IPS-20b (cell line): ENCODE data around the gene PLCB4.
A peak's percentile ranks its signal among the peaks of the same experiment; 100 is the strongest.
"Not testable (repeated sequence)": the region's sequence is repeated elsewhere in the genome, so short reads cannot be mapped to it uniquely, and the experiment has no call there.

ENCODE experiments used
- H3K27ac ChIP-seq: one replicate; pipeline ENCODE4 v1.5.1; 2013; ENCODE audit warnings: low read length
- H3K27me3 ChIP-seq: 2 replicates; pipeline ENCODE4 v1.6.1; 2013; ENCODE audit warnings: mild to moderate bottlenecking, low read length, inconsistent platforms; ENCODE audit not compliant: insufficient read depth
- H3K36me3 ChIP-seq: 2 replicates; pipeline ENCODE4 v1.6.1; 2013; ENCODE audit warnings: low read depth, mild to moderate bottlenecking, inconsistent platforms, low read length, moderate library complexity; ENCODE audit not compliant: insufficient read depth
- H3K4me1 ChIP-seq: 2 replicates; pipeline ENCODE4 v1.6.1; 2013; ENCODE audit warnings: mild to moderate bottlenecking, control low read depth, inconsistent platforms, low read length, moderate library complexity; ENCODE audit not compliant: insufficient read depth
- H3K4me3 ChIP-seq: 2 replicates; pipeline ENCODE4 v1.5.1; 2013; ENCODE audit warnings: mild to moderate bottlenecking, low read length, inconsistent platforms
- H3K9ac ChIP-seq: 2 replicates; pipeline ENCODE4 v1.6.1; 2013; ENCODE audit warnings: low read depth, mild to moderate bottlenecking, inconsistent platforms, low read length, moderate library complexity
- H3K9me3 ChIP-seq: 2 replicates; pipeline ENCODE4 v1.6.1; 2013; ENCODE audit warnings: mild to moderate bottlenecking, low read depth, low read length, inconsistent platforms; ENCODE audit not compliant: insufficient read depth

The PLCB4 gene

DNA sequence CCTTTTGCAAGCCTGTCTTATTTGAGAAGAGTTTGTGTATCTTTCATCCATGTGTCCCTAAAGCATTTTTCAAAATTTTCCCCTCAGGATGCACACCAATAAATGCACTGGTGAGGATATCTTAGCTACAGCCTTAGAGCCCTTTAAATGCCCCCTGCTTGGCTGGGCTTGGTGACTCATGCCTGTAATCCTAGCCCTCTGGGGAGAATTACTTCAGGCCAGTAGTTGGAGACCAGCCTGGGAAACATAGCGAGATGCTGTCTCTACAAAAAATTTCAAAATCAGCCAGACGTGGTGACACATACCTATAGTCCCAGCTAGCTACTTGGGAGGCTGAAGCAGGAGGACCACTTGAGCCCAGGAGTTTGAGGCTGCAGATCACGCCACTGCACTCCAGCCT is 33.8 kb upstream of the PLCB4 start:
- Histone ChIP-seq H3K27me3 (no peaks in the 10 kb centered on the region), H3K4me1 (no peaks in the 10 kb centered on the region), H3K4me3 (no peak overlapping the region), H3K9ac (no peak overlapping the region), H3K9me3 (no peaks in the 10 kb centered on the region), H3K36me3 (no peaks in the 10 kb centered on the region), H3K27ac (no peak overlapping the region)

DNA sequence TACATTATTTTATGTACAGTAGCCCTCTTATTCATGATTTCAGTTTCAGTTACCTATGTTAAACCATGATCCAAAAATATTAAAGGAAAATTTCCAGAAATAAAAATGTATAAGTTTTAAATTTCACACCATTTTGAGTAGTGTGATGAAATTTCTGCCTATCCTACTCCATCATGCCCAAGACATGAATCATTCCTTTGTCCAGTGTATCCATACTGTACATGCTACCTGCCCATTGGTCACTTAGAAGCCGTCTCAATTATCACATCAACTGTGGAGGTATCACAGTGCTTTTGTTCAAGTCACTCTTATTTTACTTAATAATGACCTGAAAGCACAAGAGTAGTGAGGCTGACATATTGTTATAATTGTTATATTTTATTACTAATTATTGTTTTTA is 32.3 kb upstream of the PLCB4 start:
- Histone ChIP-seq H3K27ac (no peak overlapping the region), H3K4me3 (no peak overlapping the region), H3K4me1 (no peaks in the 10 kb centered on the region), H3K36me3 (no peaks in the 10 kb centered on the region), H3K27me3 (no peaks in the 10 kb centered on the region), H3K9ac (no peak overlapping the region), H3K9me3 (no peaks in the 10 kb centered on the region)

DNA sequence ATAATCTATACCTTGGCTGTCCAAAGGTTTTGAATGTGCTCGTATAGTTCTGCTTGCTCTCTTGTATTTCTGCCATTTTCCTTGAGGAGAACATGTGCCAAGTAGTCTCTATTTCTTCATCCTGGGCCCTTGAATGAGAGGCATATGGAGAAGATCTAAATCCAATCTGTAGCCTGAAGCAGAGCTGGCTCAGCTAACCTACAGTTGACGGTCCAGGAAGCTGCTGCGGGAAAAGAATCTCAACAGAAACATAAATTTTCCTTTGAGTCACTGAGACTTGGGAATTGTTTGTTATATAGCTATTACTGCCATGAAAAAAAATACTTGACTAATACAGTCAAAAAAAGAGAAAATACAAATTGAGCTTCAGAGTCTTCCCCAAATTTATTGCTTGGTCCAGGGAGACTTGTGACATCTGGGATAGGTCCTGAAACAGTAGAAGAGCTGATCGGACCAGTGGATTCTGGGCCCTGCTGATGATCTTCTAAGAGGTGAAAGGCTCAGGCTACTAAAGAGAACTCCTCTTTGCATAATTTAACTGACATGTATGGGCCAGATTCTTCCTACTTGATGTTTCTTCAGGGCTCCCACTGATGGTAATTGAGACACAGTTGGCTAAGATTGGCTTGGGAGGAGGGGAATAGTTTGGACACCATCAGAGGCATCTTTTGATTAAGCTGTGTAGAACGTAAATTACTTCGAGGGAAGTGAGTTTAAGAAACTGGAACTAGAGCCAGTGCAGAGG is 29.9 kb upstream of the PLCB4 start:
- Histone ChIP-seq H3K27me3 (no peaks in the 10 kb centered on the region), H3K4me1 (no peaks in the 10 kb centered on the region), H3K9ac (no peak overlapping the region), H3K4me3 (no peak overlapping the region), H3K9me3 (no peaks in the 10 kb centered on the region), H3K27ac (no peak overlapping the region), H3K36me3 (no peaks in the 10 kb centered on the region)

DNA sequence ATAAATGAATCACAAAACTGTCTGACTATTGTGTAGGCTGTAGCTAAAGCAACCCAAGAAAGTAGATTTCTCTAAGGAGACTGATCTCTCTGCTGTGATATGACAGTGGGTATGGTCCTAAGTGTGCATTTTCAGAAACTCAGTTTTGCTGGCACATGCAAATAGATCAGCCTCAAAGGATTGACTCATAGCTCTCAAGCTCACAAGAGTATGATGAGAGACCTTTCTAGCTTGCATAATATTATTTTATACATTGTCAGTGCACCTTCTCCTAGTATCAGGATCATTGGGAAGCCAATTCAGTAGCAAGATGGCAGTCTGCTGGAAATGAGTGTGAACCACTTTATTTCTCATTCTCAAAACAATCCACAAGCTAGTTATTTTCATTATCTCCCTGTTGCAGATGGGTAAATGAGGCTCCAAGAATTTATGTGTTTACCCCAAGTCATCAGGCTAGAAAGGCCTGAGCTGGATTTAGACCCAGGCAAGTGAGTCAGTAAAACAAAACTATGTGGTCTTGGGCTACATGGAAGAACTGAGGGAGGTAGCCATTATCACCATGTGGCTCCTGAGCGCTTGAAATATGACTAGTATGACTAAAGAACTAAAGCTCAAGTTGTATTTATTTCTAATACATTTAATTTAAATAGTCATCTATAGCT is 27.9 kb upstream of the PLCB4 start:
- H3K4me3 ChIP-seq, result no peak overlapping the region
- no peaks in the 10 kb centered on the region for H3K4me1 ChIP-seq
- no peak overlapping the region for H3K27ac ChIP-seq
- H3K36me3 ChIP-seq, result no peaks in the 10 kb centered on the region
- no peaks in the 10 kb centered on the region for H3K27me3 ChIP-seq
- H3K9ac ChIP-seq, result no peak overlapping the region
- no peaks in the 10 kb centered on the region for H3K9me3 ChIP-seq

DNA sequence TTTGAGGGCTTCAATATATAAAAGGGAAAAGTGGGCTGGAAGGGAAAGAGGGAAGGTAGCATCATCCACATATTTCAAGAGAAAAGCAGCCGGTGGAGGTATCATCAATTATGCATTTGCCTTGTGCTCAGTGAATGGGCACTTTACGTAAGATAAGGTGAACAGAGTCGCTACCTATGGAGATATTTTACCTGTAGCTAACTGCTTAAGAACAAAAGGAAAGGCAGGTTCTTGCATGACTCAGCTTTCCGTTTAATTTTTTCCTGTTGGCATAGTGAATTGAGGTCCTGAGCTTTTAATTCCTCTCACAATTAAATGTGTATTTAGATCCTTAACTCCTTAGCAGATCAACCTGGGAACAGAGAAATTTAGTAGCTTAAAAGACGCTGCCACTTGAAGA is 25.5 kb upstream of the PLCB4 start:
- H3K27me3 ChIP-seq, result no peaks in the 10 kb centered on the region
- no peaks in the 10 kb centered on the region for H3K4me1 ChIP-seq
- 0 out of 2 replicates have a peak overlapping the region, but pooled peaks have one; percentile 15 for H3K9ac ChIP-seq
- H3K9me3 ChIP-seq, result no peaks in the 10 kb centered on the region
- H3K4me3 ChIP-seq, result no peak overlapping the region
- no peak overlapping the region for H3K27ac ChIP-seq
- no peaks in the 10 kb centered on the region for H3K36me3 ChIP-seq

DNA sequence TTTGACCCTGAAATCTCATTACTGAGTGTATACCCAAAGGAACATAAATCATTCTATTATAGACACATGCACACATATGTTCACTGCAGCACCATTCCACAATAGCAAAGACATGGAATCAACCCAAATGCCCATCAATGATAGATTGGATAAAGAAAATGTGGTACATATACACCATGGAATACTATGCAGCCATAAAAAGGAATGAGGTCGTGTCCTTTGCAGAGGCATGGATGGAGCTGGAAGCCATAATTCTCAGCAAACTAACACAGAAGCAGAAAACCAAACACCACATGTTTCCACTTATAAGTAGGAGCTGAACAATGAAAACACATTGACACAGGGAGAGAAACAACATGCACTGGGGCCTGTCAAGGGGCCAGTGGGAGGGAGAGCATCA is 21.0 kb upstream of the PLCB4 start:
- not testable (repeated sequence) for H3K27me3 ChIP-seq, H3K4me3 ChIP-seq, H3K27ac ChIP-seq, H3K4me1 ChIP-seq, H3K36me3 ChIP-seq, H3K9me3 ChIP-seq, H3K9ac ChIP-seq

DNA sequence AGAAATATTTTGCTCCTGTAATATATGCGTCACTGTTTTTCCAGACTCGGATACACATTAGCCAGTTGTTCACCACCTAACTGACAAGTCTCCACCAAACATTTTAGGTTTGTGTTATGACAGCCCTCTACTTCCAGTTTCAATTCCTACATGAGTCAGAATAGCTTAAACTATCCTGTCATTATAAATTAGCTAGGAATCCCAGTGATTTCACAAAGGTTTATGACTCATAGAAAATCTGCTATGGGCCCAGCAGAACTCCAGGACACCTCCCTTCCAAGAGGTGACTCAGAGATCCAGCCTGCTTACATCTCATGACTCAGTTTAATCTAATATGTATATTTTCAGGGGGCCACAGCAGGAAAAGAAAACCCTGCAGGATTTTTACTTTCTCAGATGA is 17.4 kb upstream of the PLCB4 start:
- H3K36me3 ChIP-seq, result no peaks in the 10 kb centered on the region
- no peak overlapping the region for H3K27ac ChIP-seq
- no peak overlapping the region for H3K9ac ChIP-seq
- H3K9me3 ChIP-seq, result peaks cover 6% of the 10 kb centered on the region
- H3K4me1 ChIP-seq, result 0 out of 2 replicates have a peak, but pooled peaks cover 4% of the 10 kb centered on the region
- no peaks in the 10 kb centered on the region for H3K27me3 ChIP-seq
- no peak overlapping the region for H3K4me3 ChIP-seq

DNA sequence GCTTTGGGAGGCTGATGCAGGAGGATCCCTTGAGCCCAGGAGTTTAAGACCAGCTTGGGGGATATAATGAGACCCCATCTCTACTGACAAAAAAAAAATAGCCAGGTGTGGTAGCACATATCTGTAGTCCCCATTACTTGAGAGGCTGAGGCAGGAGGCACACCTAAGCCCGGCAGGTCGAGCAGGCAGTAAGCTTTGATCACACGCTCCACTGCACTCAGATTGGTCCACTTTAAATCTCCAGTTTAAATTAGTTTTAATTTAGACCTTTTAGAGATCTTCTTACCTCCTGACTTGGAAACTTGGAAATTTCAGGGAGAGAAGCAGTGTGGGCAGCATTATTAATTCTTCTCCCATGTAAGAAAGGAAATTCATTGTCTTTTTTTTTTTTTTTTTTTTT is 16.8 kb upstream of the PLCB4 start:
- H3K9me3 ChIP-seq, result peaks cover 6% of the 10 kb centered on the region
- 0 out of 2 replicates have a peak, but pooled peaks cover 4% of the 10 kb centered on the region for H3K4me1 ChIP-seq
- H3K4me3 ChIP-seq, result no peak overlapping the region
- no peak overlapping the region for H3K27ac ChIP-seq
- no peak overlapping the region for H3K9ac ChIP-seq
- no peaks in the 10 kb centered on the region for H3K27me3 ChIP-seq
- no peaks in the 10 kb centered on the region for H3K36me3 ChIP-seq

DNA sequence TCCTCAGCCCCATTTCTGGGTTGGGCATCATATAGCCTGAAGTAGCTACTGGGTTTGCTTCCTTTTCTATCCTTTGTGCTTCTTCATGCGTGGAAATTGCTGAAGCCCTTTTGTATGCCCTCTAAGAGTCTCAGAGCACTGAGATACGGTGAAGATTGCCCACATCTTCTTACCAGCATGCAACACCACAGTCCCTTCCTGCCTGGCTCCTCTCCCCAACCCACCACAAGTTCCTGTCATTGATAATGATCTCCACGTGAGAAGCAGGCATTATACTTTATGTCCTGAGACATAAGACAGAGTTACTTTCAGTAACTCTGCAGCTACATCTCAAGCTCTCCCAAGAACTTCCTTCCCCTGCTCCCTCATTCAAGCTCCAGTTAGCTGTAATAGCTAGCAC is 15.8 kb upstream of the PLCB4 start:
- H3K36me3 ChIP-seq, result no peaks in the 10 kb centered on the region
- no peak overlapping the region for H3K9ac ChIP-seq
- H3K27ac ChIP-seq, result no peak overlapping the region
- no peaks in the 10 kb centered on the region for H3K27me3 ChIP-seq
- no peak overlapping the region for H3K4me3 ChIP-seq
- peaks cover 6% of the 10 kb centered on the region for H3K9me3 ChIP-seq
- 0 out of 2 replicates have a peak, but pooled peaks cover 4% of the 10 kb centered on the region for H3K4me1 ChIP-seq

DNA sequence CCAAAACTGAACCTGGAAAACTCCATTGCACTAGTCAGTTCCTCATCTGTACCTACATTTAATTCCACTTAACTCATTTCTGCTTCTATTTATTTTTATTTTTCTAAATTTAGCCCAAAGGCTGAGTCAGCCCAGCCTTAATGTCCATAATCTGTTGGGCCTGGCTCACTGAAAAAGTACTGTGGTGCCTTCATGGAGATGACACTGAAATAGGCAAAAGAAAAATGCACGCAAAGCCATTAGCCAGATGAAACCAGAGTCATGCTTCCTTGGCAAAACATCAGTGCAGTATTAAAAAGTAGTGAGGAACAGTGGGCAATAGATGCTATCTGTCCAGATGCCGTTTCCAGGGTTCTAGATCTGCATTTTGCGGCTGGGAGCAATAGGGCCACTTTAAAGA is 14.7 kb upstream of the PLCB4 start:
- no peak overlapping the region for H3K9ac ChIP-seq
- peaks cover 3% of the 10 kb centered on the region for H3K9me3 ChIP-seq
- H3K27me3 ChIP-seq, result no peaks in the 10 kb centered on the region
- H3K4me3 ChIP-seq, result no peak overlapping the region
- H3K27ac ChIP-seq, result no peak overlapping the region
- H3K36me3 ChIP-seq, result no peaks in the 10 kb centered on the region
- 0 out of 2 replicates have a peak, but pooled peaks cover 4% of the 10 kb centered on the region for H3K4me1 ChIP-seq

DNA sequence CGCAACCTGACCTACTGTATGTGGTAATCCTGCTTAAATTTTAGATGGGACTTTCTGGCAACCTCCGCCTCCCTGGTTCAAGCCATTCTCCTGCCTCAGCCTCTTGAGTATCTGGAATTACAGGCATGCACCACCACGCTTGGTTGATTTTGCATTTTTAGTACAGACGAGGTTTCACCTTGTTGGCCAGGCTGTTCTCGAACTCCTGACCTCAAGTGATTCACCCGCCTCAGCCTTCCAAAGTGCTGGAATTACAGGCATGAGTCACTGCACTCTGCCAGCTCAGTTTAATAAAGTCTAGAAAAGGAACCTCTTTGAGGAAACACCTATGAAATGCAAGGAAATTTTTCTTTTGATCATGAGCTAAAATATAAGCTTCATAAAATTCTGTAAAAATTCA is 9.0 kb upstream of the PLCB4 start:
- H3K4me3 ChIP-seq, result no peak overlapping the region
- H3K27me3 ChIP-seq, result no peaks in the 10 kb centered on the region
- H3K9me3 ChIP-seq, result no peaks in the 10 kb centered on the region
- H3K4me1 ChIP-seq, result no peaks in the 10 kb centered on the region
- H3K9ac ChIP-seq, result no peak overlapping the region
- no peak overlapping the region for H3K27ac ChIP-seq
- no peaks in the 10 kb centered on the region for H3K36me3 ChIP-seq

DNA sequence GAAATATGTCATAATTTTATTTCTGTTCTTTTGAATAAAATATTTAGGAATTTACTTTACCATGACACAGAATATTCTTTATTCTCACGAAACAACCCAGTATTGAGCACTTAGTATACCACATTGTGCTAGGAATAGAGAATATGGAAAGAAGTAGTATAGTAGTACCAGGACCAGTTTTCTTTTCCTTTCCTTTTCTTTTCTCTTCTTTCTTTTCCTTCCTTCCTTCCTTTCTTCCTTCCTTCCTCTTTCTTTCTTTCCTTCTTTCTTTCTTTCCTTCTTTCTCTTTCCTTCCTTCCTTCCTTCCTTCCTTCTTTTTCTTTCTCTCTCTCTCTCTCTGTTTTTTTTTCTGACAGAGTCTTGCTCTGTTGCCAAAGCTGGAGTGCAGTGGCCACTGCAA is 7.5 kb upstream of the PLCB4 start:
- H3K36me3 ChIP-seq, result no peaks in the 10 kb centered on the region
- no peaks in the 10 kb centered on the region for H3K4me1 ChIP-seq
- no peaks in the 10 kb centered on the region for H3K9me3 ChIP-seq

More for the DNA sequence above, 7.5 kb upstream of the PLCB4 start:
- no peak overlapping the region for H3K4me3 ChIP-seq
- no peak overlapping the region for H3K27ac ChIP-seq
- H3K27me3 ChIP-seq, result no peaks in the 10 kb centered on the region
- no peak overlapping the region for H3K9ac ChIP-seq
